NCI-H2227 (cell line): ENCODE data around the gene FAM234A.

Experiments
- DNase-seq: peaks from one replicate; lab custom pipeline; 2025; ENCODE audit not compliant: unreplicated experiment; lab: John Stamatoyannopoulos, UW

The FAM234A gene

DNA sequence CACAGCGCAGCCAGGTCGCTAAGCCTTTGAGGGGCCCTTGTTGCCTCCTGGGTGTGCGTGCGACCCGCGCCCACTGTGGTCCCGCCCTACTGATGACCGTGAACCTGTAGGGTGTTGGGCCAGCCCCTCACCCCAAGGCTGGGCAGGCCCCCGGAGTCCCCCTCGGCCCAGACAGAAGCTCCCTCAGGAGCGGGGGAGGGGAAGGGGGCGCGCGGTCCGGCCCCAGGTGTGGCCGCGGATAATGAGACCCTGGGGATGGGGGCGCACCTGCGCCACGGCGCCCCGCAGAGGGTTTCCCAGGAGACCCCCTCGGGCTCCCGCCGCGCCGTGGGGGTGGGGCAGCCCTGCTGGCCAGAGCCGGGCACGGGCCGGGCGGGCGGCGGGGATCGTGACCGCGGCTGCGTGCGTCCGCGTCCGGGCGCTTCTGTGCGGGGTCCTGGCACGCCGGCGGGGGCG, 45.4 kb downstream of the FAM234A start:
- no peak for DNase-seq

DNA sequence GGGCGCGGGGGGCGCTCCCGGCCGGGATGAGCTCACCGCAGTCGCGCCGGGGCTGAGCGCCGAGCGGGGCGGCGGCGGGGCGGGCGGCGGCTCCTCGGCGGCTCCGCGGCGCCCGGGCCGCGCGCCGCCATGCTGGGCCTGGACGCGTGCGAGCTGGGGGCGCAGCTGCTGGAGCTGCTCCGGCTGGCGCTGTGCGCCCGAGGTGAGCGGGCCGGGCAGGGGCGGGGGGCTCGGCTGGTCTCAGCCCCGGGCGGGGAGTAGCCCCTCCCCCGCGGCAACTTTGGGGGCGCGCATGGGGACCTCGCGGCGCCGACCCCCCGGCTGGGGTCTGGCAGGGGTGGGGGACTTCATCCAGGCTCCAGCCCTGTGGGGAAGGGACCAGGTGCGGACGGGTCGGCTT, 45.9 kb downstream of the FAM234A start, which contains the start of gene ARHGDIG:
Gene ARHGDIG, plus strand, starts transcription at position 40 of the 400 bp plus-strand sequence. Its CDS starts 90 bp downstream, at position 130.
- peak; percentile 49 for DNase-seq

DNA sequence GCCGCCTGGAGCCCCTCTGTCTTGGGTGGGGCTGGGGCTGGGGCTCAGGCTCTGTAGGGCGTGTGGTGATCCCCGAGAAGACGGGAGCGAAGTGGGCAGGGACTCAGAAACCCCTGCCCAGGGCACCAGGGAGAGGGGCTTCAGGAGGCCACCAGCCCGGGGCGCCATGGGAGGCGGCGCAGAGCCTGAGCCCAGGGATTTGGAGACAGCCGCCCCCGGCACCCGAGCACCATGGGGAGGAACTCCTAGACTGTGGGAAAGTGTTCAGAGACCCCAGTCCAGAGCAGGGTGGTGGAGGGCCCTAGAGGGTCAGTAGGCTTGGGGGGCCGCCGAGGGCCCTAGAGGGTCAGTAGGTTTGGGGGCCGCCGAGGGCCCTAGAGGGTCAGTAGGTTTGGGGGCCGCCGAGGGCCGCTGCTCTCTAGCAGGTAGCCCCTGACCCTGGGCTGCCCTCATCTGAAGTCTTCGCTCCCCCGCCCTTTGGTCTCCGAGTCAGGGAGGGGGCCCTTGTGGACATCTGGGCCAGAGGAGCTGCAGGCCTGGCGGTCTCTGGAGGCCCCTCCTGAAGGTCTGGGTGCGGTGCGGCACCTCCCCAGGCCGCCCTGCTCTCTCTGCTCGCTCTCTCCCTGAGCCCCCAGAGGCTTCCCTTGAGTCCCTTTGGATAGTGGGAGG, 46.5 kb downstream of the FAM234A start:
- no peak for DNase-seq

DNA sequence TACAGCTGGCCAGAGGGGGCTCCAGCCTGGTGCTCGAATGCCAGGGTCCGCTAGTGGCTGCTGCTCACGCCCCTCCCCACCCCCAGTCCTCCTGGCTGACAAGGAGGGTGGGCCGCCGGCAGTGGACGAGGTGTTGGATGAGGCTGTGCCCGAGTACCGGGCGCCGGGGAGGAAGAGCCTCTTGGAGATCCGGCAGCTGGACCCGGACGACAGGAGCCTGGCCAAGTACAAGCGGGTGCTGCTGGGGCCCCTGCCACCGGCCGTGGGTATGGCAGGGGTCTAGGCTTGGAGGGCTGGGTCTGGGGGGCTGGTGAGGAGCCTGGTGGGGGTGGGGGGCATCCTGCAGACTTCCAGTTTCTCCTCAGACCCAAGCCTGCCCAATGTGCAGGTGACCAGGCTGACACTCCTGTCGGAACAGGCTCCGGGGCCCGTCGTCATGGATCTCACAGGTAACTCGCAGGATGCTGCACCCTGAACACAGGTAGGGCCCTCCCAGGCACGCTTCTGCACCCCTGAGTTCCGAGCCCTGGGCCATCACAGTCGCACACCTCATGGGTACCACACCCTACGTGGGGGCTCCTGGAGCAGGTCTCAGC, 47.1 kb downstream of the FAM234A start:
- no peak for DNase-seq

DNA sequence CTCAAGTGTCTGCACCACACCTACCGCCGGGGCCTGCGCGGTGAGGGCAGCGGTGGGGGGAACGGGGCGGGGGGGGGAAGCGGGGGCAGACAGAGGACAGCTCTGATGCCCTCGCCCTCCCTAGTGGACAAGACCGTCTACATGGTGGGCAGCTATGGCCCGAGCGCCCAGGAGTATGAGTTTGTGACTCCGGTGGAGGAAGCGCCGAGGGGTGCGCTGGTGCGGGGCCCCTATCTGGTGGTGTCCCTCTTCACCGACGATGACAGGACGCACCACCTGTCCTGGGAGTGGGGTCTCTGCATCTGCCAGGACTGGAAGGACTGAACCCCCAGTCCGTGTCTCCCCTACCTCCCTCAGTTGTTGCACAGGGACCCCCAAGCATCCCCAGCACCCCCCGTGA, 47.9 kb downstream of the FAM234A start:
- no peak for DNase-seq

DNA sequence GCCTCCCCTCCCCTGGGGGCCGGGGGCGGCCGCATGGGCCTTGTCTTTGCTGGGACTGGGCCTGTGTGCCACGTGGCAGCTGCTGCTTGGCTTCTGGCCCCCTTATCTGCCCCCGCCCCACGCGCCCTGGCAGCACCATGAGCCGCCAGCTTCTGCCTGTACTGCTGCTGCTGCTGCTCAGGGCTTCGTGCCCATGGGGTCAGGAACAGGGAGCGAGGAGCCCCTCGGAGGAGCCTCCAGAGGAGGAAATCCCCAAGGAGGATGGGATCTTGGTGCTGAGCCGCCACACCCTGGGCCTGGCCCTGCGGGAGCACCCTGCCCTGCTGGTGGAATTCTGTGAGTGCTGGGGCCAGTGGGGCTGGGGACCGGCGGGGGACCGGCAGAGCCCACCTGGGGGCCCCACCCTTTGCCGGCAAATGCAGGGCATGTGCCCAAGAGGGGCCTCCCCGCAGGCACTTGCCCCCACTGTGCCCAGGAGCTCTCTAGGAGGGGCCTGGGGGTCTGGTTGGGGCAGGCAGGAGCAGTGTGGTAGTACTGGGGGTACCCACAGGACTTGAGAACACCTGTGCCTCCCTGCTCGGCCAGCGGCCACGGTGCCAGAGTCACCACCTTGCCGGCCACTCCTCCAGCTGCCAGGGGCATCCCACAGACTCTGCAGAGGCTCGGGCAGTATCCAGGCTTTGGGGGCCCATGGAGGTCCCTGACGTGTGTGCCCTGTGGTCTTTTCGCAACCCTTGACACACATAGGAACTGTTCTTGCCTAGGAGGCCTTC, 48.6 kb downstream of the FAM234A start, which contains the start of gene PDIA2:
Gene PDIA2, plus strand, starts transcription at position 132 of the 773 bp plus-strand sequence. Its CDS starts 6 bp downstream, at position 138.
- no peak for DNase-seq

DNA sequence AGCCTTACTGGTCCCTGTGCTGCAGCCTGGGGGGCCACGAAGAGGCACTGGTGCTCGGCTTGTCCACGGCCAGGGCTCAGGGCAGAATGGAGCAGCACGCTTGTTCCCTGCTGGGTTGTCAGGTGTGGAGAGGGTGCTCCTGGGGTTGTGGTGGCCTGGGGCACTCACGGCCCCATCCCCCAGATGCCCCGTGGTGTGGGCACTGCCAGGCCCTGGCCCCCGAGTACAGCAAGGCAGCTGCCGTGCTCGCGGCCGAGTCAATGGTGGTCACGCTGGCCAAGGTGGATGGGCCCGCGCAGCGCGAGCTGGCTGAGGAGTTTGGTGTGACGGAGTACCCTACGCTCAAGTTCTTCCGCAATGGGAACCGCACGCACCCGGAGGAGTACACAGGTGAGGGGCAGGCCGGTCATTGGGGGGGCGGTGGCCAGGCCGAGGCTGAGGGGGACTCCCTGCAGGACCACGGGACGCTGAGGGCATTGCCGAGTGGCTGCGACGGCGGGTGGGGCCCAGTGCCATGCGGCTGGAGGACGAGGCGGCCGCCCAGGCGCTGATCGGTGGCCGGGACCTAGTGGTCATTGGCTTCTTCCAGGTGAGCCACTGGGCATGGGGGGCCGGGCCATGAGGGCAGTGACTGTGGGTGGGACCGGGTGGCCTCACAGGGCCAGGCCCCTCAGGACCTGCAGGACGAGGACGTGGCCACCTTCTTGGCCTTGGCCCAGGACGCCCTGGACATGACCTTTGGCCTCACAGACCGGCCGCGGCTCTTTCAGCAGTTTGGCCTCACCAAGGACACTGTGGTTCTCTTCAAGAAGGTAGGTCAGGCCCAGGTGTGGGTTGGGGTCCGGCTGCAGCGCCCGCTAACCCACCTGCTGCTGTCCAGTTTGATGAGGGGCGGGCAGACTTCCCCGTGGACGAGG, 49.8 kb downstream of the FAM234A start:
- no peak for DNase-seq

DNA sequence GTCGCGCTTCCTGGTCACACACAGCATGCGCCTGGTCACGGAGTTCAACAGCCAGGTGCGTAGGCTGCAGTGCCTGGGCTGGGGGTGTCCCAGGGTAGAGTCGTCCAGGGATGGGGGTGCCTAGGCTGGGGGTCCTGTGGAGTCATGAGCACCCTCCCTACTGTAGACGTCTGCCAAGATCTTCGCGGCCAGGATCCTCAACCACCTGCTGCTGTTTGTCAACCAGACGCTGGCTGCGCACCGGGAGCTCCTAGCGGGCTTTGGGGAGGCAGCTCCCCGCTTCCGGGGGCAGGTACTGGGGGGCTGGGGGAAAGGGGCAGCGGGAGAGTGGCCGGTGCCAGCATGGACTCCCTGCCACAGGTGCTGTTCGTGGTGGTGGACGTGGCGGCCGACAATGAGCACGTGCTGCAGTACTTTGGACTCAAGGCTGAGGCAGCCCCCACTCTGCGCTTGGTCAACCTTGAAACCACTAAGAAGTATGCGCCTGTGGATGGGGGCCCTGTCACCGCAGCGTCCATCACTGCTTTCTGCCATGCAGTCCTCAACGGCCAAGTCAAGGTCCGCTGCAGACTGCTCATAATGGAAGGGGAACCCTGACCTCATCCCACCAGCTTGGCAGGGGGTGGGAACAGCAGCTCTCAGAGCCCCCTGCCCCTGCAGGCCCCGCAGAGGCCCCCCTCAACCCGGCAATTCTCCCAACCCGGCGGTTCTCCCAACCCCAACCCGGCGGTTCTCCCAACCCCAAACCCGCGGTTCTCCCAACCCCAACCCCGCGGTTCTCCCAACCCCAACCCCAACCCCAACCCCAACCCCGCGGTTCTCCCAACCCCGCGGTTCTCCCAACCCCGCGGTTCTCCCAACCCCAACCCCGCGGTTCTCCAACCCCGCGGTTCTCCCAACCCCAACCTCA, 50.8 kb downstream of the FAM234A start:
- DNase-seq = no peak

DNA sequence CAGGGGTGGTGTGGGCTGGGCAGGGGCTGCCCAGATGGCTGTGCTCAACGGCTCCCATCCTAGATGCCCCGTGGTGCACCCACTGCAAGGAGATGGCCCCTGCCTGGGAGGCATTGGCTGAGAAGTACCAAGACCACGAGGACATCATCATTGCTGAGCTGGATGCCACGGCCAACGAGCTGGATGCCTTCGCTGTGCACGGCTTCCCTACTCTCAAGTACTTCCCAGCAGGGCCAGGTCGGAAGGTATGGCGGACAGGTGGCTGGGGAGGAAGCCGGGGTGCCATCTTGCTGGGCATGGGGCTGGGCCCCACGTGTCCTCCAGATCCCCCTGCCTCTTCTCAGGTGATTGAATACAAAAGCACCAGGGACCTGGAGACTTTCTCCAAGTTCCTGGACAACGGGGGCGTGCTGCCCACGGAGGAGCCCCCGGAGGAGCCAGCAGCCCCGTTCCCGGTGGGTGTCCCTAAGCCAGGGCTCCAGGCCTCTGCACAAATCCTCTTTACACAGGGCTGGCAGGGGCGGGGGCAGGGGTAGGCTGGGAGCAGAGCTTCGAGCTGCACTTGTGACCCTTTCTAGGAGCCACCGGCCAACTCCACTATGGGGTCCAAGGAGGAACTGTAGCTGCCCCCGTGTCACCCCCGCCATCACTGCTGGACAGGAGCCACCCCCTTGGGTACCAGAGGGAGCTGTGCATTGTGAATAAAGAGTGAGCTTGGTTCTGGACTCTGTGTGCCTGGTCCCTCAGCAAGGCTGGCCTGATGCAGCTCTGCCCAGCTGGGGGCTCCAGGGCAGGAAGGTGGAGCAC, 52.1 kb downstream of the FAM234A start:
- no peak for DNase-seq

DNA sequence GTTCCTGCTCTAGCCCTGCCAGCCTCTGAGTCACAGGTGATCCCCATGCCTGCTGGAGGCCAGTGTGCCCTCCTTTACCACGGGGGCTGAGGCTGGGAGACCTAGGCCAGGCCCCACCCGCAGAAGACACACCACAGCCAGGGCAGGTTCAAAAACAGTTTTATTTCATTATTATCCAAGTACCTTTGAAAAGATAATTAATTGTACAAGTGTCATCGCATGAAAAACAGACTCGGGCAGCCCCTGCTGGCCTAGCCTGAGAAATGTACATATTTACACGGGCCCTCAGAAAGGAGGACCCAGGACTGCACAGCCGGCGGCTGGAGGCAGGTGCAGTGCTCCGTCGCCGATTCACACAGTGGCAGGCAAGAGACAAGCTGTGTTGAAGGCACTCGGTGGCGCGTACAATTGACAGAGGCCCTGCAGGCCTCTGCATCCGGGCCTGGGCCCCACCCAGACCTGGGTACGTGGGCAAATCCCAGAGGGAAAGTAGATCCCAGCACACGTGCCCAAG, 52.7 kb downstream of the FAM234A start:
- DNase-seq = no peak

DNA sequence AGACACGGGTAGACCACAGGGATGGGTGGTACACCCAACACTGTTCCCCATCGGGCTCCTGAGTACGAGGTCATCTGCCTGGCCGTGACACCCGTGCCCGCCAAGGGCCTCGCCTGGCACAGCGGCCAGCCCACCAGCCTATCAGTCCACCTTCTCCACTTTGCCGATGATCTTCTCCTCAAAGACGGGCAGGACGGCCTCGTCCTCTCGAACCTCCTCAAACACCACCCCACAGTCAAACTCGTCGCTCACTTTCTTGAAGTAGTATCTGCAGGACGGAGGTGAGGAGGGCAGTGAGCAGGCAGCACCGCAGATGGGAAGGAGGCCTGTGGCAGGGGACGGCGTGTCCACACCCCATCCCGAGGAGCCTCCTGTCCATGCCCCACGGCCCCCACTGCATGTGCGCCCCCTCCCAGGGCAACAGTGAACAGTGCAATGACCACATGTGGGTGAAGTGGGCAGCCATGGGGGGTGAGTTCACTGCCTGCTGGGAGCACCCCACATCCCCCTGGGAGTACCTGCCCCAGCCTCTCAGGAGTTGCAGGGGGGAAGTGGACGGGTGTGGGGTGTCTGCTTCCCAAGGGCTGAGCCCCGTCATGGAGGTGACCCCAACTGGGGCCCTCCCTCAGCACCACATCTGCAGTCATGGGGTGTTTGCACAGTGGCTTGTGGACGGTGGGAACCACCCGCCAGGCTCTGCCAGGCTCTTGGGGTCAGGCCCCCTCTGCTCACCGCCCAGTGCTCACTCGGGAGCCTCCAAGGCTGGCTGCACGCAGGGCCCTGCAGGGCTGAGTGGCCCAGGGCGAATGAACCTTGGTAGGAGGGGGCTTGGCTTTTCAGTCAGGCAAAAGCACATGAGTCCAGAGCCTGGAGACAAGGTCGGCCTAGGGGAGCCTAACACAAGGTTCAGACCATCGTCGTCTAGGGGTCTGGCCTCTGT, 53.6 kb downstream of the FAM234A start:
- no peak for DNase-seq

DNA sequence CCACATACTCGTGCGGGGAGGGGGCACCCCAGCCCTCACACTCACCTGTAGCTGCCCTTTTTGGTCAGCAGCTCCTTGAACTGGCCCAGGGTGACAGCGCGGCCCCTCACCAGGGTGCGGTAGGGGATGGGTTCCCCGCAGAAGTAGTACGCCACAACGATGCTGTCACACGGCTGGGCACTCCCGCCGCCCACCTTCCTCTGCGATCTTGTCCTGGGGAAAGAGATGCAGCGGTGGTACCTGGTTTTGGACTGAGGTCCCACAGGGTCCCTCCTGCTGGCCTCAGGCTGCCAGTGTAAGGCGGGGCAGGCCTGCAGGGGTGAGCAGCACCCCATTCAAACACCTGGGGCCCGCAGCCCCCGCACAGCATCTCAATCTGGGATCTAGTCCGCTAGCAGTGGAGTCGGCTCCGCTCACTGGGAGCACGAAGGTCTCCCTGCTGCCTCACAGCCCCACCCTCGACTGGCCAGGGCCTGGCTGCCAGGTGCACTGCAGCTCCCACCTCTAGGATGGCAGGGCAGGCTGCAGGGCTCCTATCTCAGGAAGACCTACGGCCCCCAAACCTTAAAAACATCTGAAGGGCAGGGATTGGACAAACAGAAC, 54.9 kb downstream of the FAM234A start:
- DNase-seq = no peak

DNA sequence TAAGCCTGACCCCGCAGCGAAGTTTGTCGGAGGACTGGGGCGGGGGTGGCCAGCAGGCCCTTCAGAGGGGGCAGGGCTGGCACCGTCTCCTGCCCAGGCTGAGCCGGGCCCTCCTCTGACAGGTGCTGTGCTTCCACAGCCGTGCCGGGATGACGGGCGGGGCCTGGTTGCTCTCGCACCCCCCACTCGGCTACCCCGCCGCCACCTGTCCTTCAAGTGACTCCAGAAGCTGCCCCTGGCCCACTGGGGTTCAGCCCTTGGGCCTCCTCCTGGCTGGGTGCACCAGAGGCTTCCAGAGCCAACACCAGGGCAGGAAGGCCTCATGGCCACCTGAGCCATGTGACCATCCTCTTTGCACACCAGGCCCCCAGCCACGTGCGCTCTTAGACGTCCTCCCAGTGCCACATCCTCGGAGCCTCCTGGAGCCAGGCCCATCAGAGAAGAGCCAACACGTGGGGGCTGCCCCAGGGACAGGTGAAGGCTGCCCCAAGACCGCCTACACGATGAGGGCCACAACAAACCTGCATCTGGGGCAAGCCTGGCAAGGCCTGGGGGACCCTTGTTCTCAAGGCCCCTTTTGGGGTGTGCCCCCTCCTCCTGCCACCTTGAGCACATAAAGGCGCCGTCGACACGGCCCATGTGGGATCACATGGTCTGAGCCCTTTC, 55.5 kb downstream of the FAM234A start:
- DNase-seq = no peak

DNA sequence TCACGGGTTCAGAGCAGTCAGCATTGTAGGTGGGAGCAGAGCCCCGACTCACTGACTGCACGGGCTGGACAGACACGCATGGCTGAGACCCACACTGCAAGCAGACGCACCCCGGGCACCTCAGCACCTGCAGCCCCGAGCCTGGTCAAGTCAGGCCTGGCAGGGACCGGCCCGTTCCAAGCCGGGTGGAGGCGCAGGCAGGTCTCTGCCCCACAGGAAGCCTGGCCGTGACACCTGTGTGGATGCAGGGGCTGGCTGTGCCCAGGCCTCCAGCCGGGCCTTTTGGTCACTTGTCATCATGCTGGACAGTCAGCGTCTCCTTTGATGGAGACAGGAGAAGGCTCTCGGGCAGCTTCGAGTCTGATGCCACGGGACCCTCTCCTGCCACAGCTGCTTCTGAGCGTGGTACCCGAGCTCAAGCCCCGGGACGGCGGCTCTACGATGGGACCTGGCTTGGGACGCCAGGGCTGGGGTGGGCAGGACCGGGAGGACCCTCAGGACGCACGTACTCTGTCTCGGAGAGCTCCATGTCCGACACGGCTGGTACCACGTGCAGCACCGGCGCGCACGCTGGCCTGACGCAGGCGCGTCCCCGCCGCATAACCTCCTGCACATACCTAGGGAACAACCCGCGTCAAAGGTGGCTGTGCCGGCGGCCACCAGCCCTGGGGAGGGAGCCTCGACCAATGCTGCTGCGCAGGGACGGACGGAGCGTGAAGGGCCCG, 56.2 kb downstream of the FAM234A start:
- DNase-seq = no peak

DNA sequence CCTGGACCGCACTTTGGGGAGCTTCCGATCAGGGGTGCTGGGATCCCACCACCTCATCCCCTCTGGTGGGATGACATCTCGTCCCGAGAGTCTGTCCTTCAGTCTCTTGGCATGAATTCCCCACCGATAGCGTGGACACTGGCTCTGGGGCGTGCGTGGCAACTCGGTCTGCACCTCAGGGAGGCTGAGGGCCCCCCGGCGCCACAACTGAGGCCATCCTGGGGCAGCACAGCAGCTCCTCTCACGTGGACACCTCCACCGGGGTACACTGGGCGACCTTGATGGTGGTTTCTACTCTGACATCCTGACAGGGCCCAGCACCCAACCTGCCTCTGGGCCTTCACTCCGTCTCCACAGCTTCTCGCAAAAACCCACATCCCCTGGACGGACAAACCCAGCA, 56.9 kb downstream of the FAM234A start:
- no peak for DNase-seq
